Stimulated activated CD4-positive, alpha-beta T cell treated with anti-CD3 and anti-CD28 coated beads, Interleukin-4, amount 100 ng/mL, for 4 hours (primary cell): ENCODE results near the gene RBCK1.
A peak's percentile ranks its signal among the peaks of the same experiment; 100 is the strongest.
"Not testable (repeated sequence)": the region's sequence is repeated elsewhere in the genome, so short reads cannot be mapped to it uniquely, and the experiment has no call there.

Experiments
- DNase-seq, 2 experiments: peaks; one replicate each; pipeline ENCODE4 v3.0.0-alpha.2; 2020

The RBCK1 gene

GRCh38 chr20:407953-408842 is at the start of gene RBCK1:
Gene RBCK1 (plus strand): TSS chr20:408299. CDS start chr20:408758, 459 bp downstream.
- DNase-seq = peak; percentile 84 to 86

GRCh38 chr20:358891-359555 is 49.1 kb upstream of the RBCK1 start:
- DNase-seq = no peak

GRCh38 chr20:361561-361960 is 46.5 kb upstream of the RBCK1 start:
- DNase-seq = no peak

- peak in 1 of 2 experiments; percentile 24 for DNase-seq
Measured at GRCh38 chr20:362271-363254, 45.5 kb upstream of the RBCK1 start.

- no peak for DNase-seq
Measured at GRCh38 chr20:363319-364078, 44.6 kb upstream of the RBCK1 start.

- DNase-seq = no peak
Measured at GRCh38 chr20:364905-365794, 42.9 kb upstream of the RBCK1 start.

- no peak for DNase-seq
Measured at GRCh38 chr20:366041-366718, 41.9 kb upstream of the RBCK1 start.

GRCh38 chr20:366719-367485 is 41.2 kb upstream of the RBCK1 start:
- no peak for DNase-seq

- DNase-seq = no peak
Measured at GRCh38 chr20:367486-367887, 40.6 kb upstream of the RBCK1 start.

- no peak for DNase-seq
Measured at GRCh38 chr20:368915-369314, 39.2 kb upstream of the RBCK1 start.

GRCh38 chr20:370151-370600 is 37.9 kb upstream of the RBCK1 start:
- no peak for DNase-seq

GRCh38 chr20:370977-371754 is 36.9 kb upstream of the RBCK1 start:
- DNase-seq = no peak

GRCh38 chr20:371755-372542 is 36.1 kb upstream of the RBCK1 start:
- no peak for DNase-seq

GRCh38 chr20:372543-373082 is 35.5 kb upstream of the RBCK1 start:
- not testable (repeated sequence) for DNase-seq

GRCh38 chr20:373171-373890 is 34.8 kb upstream of the RBCK1 start:
- no peak for DNase-seq

- DNase-seq = no peak
Measured at GRCh38 chr20:375265-375889, 32.7 kb upstream of the RBCK1 start.
